ENCODE results near the gene ETFDH. TPM values are rescaled to one million over a fixed set of nuclear protein-coding genes. Genes with fewer than 3 reads are reported as not detected.
"Not testable (repeated sequence)": the region's sequence is repeated elsewhere in the genome, so short reads cannot be mapped to it uniquely, and the experiment has no call there.

Gene ETFDH
- total and polyA plus RNA-seq, 2 donors from 2014 or later: 20.4 to 58.3 TPM

GRCh38 chr4:158663707-158664625 lies 8.1 kb upstream of the ETFDH start:
- H3K27ac ChIP-seq (ENCODE audit: low read depth in 2 of 2, low read length in 2 of 2); H3K36me3 ChIP-seq (ENCODE audit: control insufficient read depth in 2 of 3, insufficient read depth in 3 of 3, low read length in 3 of 3); H3K4me3 ChIP-seq (ENCODE audit: low read length in 3 of 3); H3K9ac ChIP-seq (ENCODE audit: low read length in 3 of 3); FAIRE-seq; DNase-seq; H3K4me1 ChIP-seq (ENCODE audit: control insufficient read depth in 2 of 3, insufficient read depth in 2 of 3, low read depth in 1 of 3, low read length in 3 of 3); H3K27me3 ChIP-seq (ENCODE audit: control insufficient read depth, insufficient read depth, low read length); H3K9me3 ChIP-seq (ENCODE audit: control insufficient read depth in 2 of 3, insufficient read depth in 1 of 3, low read length in 3 of 3); intact Hi-C loops (cut with DNase I): not testable (repeated sequence)

- no peaks in the 10 kb centered on the region for H3K27me3 ChIP-seq (ENCODE audit: control insufficient read depth, insufficient read depth, low read length)
- TF ChIP-seq CTCF (IDR thresholded peaks at IDR 0.05; ENCODE audit: borderline replicate concordance, extremely low read depth, insufficient read depth): no peak
- DNase-seq (no peak), FAIRE-seq (no peak)
- H3K27ac ChIP-seq (ENCODE audit: low read depth in 2 of 2, low read length in 2 of 2): no peak overlapping the region
- no peaks in the 10 kb centered on the region for H3K9me3 ChIP-seq (ENCODE audit: control insufficient read depth in 2 of 3, insufficient read depth in 1 of 3, low read length in 3 of 3)
- no peaks in the 10 kb centered on the region for H3K4me1 ChIP-seq (ENCODE audit: control insufficient read depth in 2 of 3, insufficient read depth in 2 of 3, low read depth in 1 of 3, low read length in 3 of 3)
- no peak overlapping the region for H3K4me3 ChIP-seq (ENCODE audit: low read length in 3 of 3)
- H3K9ac ChIP-seq (ENCODE audit: low read length in 3 of 3): no peak overlapping the region
- no peaks in the 10 kb centered on the region for H3K36me3 ChIP-seq (ENCODE audit: control insufficient read depth in 2 of 3, insufficient read depth in 3 of 3, low read length in 3 of 3)
- intact Hi-C loops (cut with DNase I): no loop called here
Observed at GRCh38 chr4:158664806-158665205, 7.3 kb upstream of the ETFDH start.

- H3K27ac ChIP-seq (ENCODE audit: low read depth in 2 of 2, low read length in 2 of 2): no peak overlapping the region
- FAIRE-seq: no peak
- H3K36me3 ChIP-seq (ENCODE audit: control insufficient read depth in 2 of 3, insufficient read depth in 3 of 3, low read length in 3 of 3): no peaks in the 10 kb centered on the region
- H3K9ac ChIP-seq (ENCODE audit: low read length in 3 of 3): no peak overlapping the region
- H3K27me3 ChIP-seq (ENCODE audit: control insufficient read depth, insufficient read depth, low read length): no peaks in the 10 kb centered on the region
- intact Hi-C loops (cut with DNase I): no loop called here
- no peak overlapping the region for H3K4me3 ChIP-seq (ENCODE audit: low read length in 3 of 3)
- no peak for TF ChIP-seq CTCF (IDR thresholded peaks at IDR 0.05; ENCODE audit: borderline replicate concordance, extremely low read depth, insufficient read depth)
- peaks cover 0 to 6% (median 6%) of the 10 kb centered on the region in 3 donors for H3K4me1 ChIP-seq (ENCODE audit: control insufficient read depth in 2 of 3, insufficient read depth in 2 of 3, low read depth in 1 of 3, low read length in 3 of 3)
- no peaks in the 10 kb centered on the region for H3K9me3 ChIP-seq (ENCODE audit: control insufficient read depth in 2 of 3, insufficient read depth in 1 of 3, low read length in 3 of 3)
- no peak for DNase-seq
Observed at GRCh38 chr4:158666892-158667291, 5.2 kb upstream of the ETFDH start.

- peaks cover 0 to 6% (median 6%) of the 10 kb centered on the region in 3 donors for H3K4me1 ChIP-seq (ENCODE audit: control insufficient read depth in 2 of 3, insufficient read depth in 2 of 3, low read depth in 1 of 3, low read length in 3 of 3)
- H3K36me3 ChIP-seq (ENCODE audit: control insufficient read depth in 2 of 3, insufficient read depth in 3 of 3, low read length in 3 of 3): no peaks in the 10 kb centered on the region
- H3K9ac ChIP-seq (ENCODE audit: low read length in 3 of 3): no peak overlapping the region
- H3K9me3 ChIP-seq (ENCODE audit: control insufficient read depth in 2 of 3, insufficient read depth in 1 of 3, low read length in 3 of 3): no peaks in the 10 kb centered on the region
- intact Hi-C loops (cut with DNase I): no loop called here
- no peak overlapping the region for H3K4me3 ChIP-seq (ENCODE audit: low read length in 3 of 3)
- FAIRE-seq (no peak), DNase-seq (peak in 2 of 5 donors; percentile 13 to 15)
- no peak overlapping the region for H3K27ac ChIP-seq (ENCODE audit: low read depth in 2 of 2, low read length in 2 of 2)
- no peak for TF ChIP-seq CTCF (IDR thresholded peaks at IDR 0.05; ENCODE audit: borderline replicate concordance, extremely low read depth, insufficient read depth)
- no peaks in the 10 kb centered on the region for H3K27me3 ChIP-seq (ENCODE audit: control insufficient read depth, insufficient read depth, low read length)
Observed at GRCh38 chr4:158667651-158668198, 4.4 kb upstream of the ETFDH start.

Measured in kidney (tissue), 14 donors.